Activated naive CD4-positive, alpha-beta T cell (primary cell): ENCODE measurements around the gene EEA1.
A peak's percentile ranks its signal among the peaks of the same experiment; 100 is the strongest.

Source experiments
- DNase-seq, 4 experiments: peaks; one replicate each; lab custom pipeline; 2025; lab: John Stamatoyannopoulos, UW

EEA1 gene

DNA sequence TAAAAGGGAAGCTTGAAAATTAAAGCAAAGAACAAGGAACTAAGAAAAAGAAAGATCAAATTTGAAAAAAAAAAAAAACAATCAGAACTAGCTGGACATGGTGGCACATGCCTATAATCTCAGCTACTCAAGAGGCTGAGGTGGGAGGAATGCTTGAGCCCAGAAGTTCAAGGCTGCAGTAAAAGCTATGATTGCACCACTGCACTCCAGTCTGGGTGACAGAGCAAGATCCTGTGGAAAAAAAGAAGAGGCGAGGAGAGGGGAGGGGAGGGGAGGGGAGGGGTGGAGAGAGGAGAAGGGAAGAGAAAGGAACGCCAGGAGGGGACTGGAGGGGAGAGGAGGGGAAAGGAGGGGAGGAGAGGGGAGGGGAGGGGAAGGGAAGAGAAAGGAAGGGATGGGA lies 43.0 kb downstream of the EEA1 start:
- DNase-seq, result no peak

GRCh38 chr12:92879698-92880322 lies 49.3 kb downstream of the EEA1 start:
- DNase-seq, result no peak

GRCh38 chr12:92877904-92878303 lies 51.2 kb downstream of the EEA1 start:
- DNase-seq, result no peak

- no peak for DNase-seq
These were observed 52.6 kb downstream of the EEA1 start for GRCh38 chr12:92876496-92876895.

DNA sequence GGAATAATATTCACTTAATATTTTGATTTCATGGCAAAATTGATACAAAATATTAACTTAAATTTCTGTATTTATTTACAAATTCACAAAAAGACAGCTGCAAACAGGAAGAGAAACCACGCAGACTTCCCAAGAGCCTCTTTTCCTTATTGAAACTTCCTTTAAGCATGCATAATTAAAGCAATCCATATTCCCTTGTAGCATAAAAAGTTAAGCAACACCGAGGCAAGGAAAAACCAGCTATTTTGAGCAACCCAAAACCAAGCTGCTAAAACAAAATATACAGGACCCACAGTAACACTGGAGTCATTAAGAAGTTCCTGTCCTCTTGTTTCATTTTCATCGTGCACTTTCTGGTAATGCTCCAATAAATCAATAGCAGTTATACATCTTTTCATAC lies 58.0 kb downstream of the EEA1 start:
- no peak for DNase-seq

GRCh38 chr12:92866418-92866817 lies 62.7 kb downstream of the EEA1 start:
- DNase-seq, result no peak

- no peak for DNase-seq
These were observed 65.8 kb downstream of the EEA1 start for GRCh38 chr12:92863251-92863650.

- DNase-seq, result no peak
These were observed 67.7 kb downstream of the EEA1 start for GRCh38 chr12:92861381-92861780.

DNA sequence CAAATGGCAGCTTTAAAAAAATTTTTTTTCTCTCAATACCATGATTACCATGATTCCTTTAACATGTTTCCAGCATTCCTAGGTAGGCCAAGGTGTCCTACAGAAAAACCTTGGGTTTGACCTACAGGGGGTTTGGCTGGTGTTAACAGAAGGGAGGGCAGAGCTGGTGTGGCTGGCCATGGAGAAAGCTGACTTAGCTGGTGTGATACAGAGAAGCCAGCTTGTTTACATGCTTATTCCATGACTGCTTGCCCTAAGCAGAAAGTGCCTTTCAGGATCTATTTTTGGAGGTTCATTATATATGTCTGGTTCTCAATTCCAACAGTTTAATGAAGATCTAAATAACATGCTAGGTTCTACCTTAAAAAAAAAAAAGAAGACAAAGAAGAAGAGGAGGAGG lies 68.6 kb downstream of the EEA1 start:
- no peak for DNase-seq

- DNase-seq, result no peak
These were observed 69.3 kb downstream of the EEA1 start for GRCh38 chr12:92859650-92860386.

GRCh38 chr12:92857818-92858217 lies 71.3 kb downstream of the EEA1 start:
- no peak for DNase-seq

DNA sequence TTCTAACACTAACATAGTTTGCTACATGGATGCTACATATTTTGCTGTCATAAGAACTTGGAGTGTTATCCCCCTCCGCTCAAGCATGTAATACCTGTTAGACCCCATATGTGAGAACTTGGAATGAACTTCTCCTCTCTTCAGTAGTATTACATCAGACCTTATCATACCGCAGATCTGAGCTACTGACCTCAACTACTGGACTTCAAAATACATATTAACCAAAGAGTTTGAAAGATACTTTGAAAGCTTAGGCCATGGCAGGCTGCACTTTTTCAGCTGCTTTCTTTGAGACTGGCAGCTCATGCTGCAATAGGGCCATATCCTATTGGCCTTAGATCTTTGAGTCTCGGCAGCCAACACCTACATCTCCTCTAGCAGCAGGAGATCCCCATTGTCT lies 74.8 kb downstream of the EEA1 start:
- DNase-seq, result no peak

- no peak for DNase-seq
These were observed 80.4 kb downstream of the EEA1 start for GRCh38 chr12:92848740-92849139.

- DNase-seq, result no peak
These were observed 81.7 kb downstream of the EEA1 start for GRCh38 chr12:92847368-92847767.

DNA sequence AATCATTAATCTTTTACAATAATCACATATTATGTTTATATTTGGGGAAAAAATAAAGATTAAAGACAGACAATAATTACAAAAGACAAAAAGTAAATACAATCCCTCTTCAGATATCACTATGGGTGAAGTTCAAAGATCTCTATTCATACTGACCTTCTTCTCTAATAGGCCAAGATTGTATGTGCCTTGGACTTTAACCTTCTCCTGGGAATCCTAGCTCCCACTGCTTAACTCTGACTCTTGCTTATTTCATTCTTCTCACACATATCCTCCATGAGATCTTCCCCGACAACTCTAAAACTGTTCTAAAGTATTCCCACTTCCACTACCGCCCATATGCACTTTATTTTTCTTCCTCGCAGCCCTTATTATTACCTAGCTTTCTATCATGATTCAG lies 83.8 kb downstream of the EEA1 start:
- no peak for DNase-seq

- no peak for DNase-seq
These were observed 84.8 kb downstream of the EEA1 start for GRCh38 chr12:92844151-92844763.

DNA sequence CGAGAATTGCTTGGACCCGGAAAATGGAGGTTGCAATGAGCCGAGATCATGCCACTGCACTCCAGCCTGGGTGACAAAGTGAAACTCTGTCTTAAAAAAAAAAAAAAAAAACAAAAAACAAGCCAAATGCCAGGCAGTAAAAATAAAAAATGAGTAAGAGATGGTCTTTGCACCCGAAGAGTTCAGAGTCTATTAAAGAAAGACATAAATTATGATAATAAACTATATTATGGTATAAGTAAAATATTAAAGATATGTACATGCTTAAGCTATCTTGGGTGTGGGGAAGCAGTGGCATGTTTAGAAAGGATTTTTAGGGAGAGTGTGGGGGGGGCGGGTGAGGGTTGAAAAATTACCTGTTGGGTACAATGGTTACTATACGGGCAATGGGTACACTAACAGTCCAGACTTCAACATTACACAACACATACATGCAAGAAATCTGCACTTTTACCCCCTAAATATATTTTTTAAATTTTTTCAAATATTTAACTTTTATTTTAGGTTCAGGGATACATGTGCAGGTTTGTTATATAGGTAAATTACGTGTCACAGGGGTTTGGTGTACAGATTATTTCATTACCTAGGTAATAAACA lies 99.3 kb downstream of the EEA1 start:
- DNase-seq, result no peak

GRCh38 chr12:92828565-92828964 lies 100.5 kb downstream of the EEA1 start:
- DNase-seq, result no peak

GRCh38 chr12:92827836-92828431 lies 101.2 kb downstream of the EEA1 start:
- DNase-seq, result peak in 2 of 4 experiments; percentile 1 to 4

DNA sequence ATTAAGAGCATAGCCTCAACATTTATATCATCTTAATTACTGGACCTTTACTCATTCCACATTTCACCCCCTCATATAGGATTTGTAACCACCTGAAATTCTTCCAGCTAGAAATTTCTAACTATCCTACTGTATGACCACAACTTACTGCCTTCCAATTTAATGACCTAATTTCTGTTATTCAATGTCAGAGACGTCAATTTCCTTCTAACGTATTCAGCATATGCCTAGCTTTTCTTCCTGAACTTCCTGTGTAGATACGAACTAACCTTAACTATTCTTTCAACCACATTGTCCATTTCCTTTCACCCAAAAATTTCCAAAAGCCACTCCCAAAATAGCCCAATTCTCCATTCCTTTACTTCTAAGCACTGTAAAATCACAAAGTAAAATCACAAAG lies 108.0 kb downstream of the EEA1 start:
- no peak for DNase-seq

DNA sequence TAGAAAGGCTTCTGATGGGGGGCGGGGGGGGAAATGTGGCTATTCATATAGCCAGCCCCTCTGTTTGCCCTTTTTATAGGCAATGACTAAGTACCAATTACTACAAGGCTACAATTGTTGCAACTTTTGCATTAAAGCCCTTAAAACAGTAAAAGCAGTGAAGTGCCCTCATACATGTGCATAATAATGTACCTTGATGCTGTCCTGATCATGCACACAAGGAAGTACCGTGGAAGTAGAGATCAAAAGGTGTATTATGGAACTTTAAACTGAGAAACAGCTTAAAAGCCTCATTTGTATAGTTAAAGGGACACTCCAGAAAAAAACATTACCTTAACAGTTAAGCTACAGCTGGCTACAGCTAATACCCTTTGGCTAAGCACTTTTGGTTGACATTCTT lies 114.5 kb downstream of the EEA1 start:
- no peak for DNase-seq

GRCh38 chr12:92810370-92810769 lies 118.7 kb downstream of the EEA1 start:
- DNase-seq, result no peak

DNA sequence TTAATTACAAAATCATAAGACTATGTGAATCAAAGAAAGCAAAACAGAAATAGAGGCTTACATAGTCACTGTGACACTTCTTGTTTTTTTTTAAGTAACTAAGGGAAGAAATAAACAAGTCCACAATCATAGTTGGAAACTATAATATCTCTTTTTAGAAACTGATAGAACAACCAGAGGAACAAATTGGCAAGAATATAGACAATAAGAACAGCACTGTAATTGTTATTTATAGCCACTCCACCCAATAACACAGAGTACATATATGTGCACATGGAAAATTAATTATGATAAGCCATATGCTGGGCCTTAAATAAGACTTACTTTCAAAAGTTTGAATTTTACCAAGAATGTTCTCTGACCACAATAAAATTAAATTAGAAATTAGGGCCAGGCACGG lies 125.2 kb downstream of the EEA1 start:
- DNase-seq, result no peak
